ENCODE measurements around the gene ADAMTS3.
"Not testable (repeated sequence)": the region's sequence is repeated elsewhere in the genome, so short reads cannot be mapped to it uniquely, and the experiment has no call there.

The ADAMTS3 gene

GRCh38 chr4:72552447-72552846 is 16.6 kb downstream of the ADAMTS3 start:
- no peak for DNase-seq

- no peak for DNase-seq
These were observed 22.6 kb downstream of the ADAMTS3 start for GRCh38 chr4:72546456-72546855.

- DNase-seq: not testable (repeated sequence)
These were observed 28.3 kb downstream of the ADAMTS3 start for GRCh38 chr4:72540694-72541093.

- no peak for DNase-seq
These were observed 31.0 kb downstream of the ADAMTS3 start for GRCh38 chr4:72538006-72538405.

- no peak for DNase-seq
These were observed 32.6 kb downstream of the ADAMTS3 start for GRCh38 chr4:72536443-72536842.

GRCh38 chr4:72531768-72532290 is 37.2 kb downstream of the ADAMTS3 start:
- no peak for DNase-seq

- no peak for DNase-seq
These were observed 37.7 kb downstream of the ADAMTS3 start for GRCh38 chr4:72531322-72531721.

- no peak for DNase-seq
These were observed 39.7 kb downstream of the ADAMTS3 start for GRCh38 chr4:72529148-72529822.

GRCh38 chr4:72527038-72527646 is 41.9 kb downstream of the ADAMTS3 start:
- DNase-seq: no peak

GRCh38 chr4:72525938-72526337 is 43.1 kb downstream of the ADAMTS3 start:
- DNase-seq: no peak

- no peak for DNase-seq
These were observed 46.6 kb downstream of the ADAMTS3 start for GRCh38 chr4:72522440-72522839.

GRCh38 chr4:72513227-72513626 is 55.8 kb downstream of the ADAMTS3 start:
- DNase-seq: no peak

- DNase-seq: no peak
These were observed 61.1 kb downstream of the ADAMTS3 start for GRCh38 chr4:72507860-72508419.

- no peak for DNase-seq
These were observed 61.9 kb downstream of the ADAMTS3 start for GRCh38 chr4:72507167-72507566.

GRCh38 chr4:72505314-72505744 is 63.7 kb downstream of the ADAMTS3 start:
- DNase-seq: no peak

GRCh38 chr4:72500214-72500613 is 68.8 kb downstream of the ADAMTS3 start:
- DNase-seq: no peak

GRCh38 chr4:72496119-72496518 is 72.9 kb downstream of the ADAMTS3 start:
- no peak for DNase-seq

- no peak for DNase-seq
These were observed 74.9 kb downstream of the ADAMTS3 start for GRCh38 chr4:72494156-72494555.

- no peak for DNase-seq
These were observed 79.8 kb downstream of the ADAMTS3 start for GRCh38 chr4:72489267-72489666.

GRCh38 chr4:72486991-72487390 is 82.0 kb downstream of the ADAMTS3 start:
- DNase-seq: no peak

- no peak for DNase-seq
These were observed 84.0 kb downstream of the ADAMTS3 start for GRCh38 chr4:72484981-72485380.

GRCh38 chr4:72473434-72473900 is 95.6 kb downstream of the ADAMTS3 start:
- DNase-seq: no peak

GRCh38 chr4:72471816-72472215 is 97.2 kb downstream of the ADAMTS3 start:
- DNase-seq: no peak

- no peak for DNase-seq
These were observed 100.0 kb downstream of the ADAMTS3 start for GRCh38 chr4:72468904-72469502.

All from CD4-positive, alpha-beta T cell treated with Interleukin-6 for 4 hours (primary cell).